Measurements from ENCODE around the gene TMPRSS3. TPM values are rescaled to one million over a fixed set of nuclear protein-coding genes. Genes with fewer than 3 reads are reported as not detected.
"Not testable (repeated sequence)": the region's sequence is repeated elsewhere in the genome, so short reads cannot be mapped to it uniquely, and the experiment has no call there.

TMPRSS3 gene
- total RNA-seq, 1 donor from 2014 or later = 10.5 TPM

GRCh38 chr21:42408718-42409117, 12.9 kb upstream of the TMPRSS3 start:
- DNase-seq (ENCODE audit: low spot score) = not testable (repeated sequence)

DNA sequence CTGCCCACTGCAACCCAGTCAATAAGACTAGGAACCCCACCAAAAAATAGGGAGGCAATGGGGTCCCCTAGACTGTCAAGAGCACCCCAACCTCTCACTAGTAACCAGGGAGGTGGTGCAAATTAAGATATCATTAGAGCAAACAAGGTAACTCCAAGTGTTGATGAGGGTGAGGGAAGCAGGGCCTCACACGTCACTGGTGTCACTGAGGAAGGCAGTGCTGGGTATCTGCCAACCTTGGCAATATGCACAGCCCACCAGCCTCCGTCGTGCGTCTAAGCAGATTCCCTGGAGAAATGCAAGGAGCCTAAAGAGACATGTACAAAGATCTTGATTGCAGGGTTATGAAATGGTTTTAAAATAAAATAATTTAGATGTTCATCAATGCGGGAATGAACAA, 11.6 kb upstream of the TMPRSS3 start:
- DNase-seq (ENCODE audit: low spot score) = no peak

GRCh38 chr21:42406866-42407265, 11.0 kb upstream of the TMPRSS3 start:
- no peak for DNase-seq (ENCODE audit: low spot score)

GRCh38 chr21:42406201-42406621, 10.4 kb upstream of the TMPRSS3 start:
- DNase-seq (ENCODE audit: low spot score) = no peak

DNA sequence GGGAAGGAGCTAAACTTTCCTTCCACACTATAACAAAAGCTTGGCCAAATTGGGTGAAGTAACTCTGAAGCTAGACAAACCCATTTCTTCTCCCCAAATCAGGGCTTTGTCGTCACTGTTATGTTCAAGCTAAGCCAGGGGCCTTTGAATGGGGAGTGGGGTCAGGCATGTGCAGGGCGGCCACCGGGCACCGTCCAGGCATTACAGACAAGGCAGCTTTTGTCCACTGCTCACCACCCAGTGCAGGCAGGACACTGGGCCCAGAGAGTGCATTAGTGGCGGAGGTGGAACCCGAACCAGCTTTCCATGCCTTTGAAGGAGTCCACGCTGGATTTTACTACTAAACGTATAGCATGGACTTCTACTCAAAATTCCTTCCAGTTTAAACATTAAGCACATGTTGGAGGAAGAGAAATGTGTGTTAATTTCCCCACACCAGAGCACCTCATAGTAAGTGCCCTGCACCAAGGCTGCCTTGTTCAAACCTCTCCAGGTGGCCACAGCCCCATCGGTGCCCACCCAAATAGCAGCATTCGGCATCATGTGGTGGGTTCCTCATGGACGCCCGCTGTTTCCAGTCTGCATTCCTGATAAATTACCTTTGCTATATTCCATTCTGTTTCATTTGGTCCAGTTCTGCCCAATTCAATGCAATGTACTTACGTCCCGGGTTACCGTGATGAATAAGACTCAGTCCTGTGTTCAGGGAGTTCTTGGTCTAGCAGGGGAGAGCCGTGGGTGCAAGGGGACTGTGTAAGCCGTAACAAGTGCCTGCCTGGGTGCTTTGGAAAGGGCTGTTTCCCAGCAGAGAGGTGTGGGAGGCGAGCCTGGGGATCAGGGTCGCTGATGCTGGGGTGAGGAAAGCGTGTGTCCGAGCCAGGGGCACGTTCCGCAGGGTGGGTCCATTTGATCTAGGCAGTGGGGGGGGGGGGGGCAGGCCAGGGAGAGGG, 9.5 kb upstream of the TMPRSS3 start:
- no peak for DNase-seq (ENCODE audit: low spot score)

DNA sequence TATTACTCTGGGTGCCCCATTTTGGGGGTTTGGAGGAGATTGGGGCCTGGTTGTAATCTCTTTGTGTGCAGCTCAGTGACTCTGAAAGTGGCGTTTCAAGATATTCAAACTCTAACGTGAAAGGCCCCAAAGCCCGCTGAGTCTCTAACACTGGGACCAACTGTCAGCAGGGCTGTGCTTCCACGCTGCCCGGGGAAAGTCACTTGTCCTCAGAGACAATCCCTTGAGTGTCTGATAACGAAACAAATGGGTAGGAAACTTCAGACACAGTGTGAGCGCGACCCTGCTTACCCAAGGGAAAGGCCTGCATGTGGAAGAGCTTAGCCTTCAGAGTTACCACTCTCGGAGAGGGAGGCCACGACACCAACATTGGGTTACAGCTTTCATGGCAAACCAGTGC, 8.7 kb upstream of the TMPRSS3 start:
- no peak for DNase-seq (ENCODE audit: low spot score)

GRCh38 chr21:42403611-42404231, 7.9 kb upstream of the TMPRSS3 start, which contains the start of gene UBASH3A:
Gene UBASH3A (plus strand): TSS chr21:42403902. CDS start chr21:42403946, 44 bp downstream.
- DNase-seq (ENCODE audit: low spot score) = no peak

- no peak for DNase-seq (ENCODE audit: low spot score)
Measured at GRCh38 chr21:42401820-42402251, 6.0 kb upstream of the TMPRSS3 start.

DNA sequence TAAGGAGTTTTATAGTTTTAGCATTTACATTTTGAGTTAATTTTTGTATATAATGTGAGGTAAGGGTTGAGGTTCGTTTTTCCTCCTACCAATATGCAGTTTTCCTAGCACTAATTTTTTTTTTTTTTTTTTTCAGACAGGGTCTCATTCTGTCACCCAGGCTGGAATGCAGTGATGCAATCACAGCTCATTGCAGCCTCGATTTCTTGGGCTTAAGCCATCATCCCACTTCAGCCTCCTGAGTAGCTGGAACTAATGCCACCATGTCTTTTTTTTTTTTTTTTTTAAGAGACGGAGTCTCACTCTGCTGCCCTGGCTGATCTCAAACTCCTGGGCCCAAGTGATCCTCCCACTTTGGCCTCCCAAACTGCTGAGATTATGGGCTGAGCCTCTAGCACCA, 5.3 kb upstream of the TMPRSS3 start:
- DNase-seq (ENCODE audit: low spot score) = no peak

GRCh38 chr21:42400525-42400924, 4.7 kb upstream of the TMPRSS3 start:
- no peak for DNase-seq (ENCODE audit: low spot score)

DNA sequence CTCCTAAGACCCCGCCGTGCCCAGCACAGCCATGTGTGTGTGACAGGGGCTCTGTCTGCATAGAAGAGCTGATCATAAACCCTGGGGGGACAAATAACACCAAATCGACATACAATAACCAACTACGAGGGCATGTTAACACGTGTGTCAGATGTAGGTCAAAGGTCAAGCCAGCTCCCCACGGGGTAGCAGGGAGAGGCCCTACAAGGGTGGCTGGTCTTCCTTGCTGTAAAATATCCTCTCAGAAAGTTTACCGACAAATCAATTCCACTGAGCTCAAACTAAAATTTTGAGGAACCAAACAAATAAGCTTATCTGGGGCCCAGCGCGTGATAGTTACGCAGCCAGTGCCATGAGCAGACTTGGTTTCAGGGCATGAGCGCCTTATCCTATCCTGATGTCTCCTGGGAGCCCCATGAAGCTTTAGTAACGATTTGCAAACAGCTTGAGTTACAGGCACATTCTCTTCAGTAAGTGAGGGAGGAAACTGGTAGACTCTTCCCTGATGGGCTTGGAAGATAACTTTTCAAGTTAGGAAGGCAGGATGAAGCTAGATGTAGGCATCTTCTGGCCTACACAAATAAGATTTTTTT, 2.7 kb upstream of the TMPRSS3 start:
- no peak for DNase-seq (ENCODE audit: low spot score)

DNA sequence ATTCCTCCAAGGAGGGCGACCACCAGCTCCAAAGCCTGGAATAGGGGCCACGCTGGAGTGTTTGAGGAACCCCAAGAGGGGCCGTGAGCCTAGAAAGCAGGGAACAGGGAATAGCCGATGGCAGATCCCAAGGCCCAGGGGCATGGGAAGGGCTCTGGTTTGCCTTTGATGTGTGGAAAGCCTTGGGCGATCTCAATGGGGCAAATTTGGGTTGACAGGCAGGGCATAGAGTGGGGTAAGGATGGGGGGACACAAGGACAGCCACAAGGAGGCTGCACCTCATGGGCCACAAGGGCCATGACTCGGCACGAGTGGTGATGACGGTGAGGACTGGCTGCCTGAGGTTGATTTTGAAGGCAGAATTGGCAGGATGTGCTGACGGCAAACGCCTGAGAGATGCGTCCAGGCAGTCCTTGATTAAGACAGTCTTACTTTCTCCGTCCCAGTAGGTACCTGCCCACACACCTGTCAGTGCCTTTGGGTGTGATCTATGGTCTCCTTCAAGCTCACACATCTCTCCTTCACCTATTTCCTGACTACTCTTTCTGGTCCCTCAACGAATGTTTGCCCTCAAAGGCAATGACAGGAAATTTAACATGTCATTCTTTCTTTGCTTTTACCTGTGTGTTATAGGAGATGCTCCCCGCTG, 2.0 kb upstream of the TMPRSS3 start:
- no peak for DNase-seq (ENCODE audit: low spot score)

DNA sequence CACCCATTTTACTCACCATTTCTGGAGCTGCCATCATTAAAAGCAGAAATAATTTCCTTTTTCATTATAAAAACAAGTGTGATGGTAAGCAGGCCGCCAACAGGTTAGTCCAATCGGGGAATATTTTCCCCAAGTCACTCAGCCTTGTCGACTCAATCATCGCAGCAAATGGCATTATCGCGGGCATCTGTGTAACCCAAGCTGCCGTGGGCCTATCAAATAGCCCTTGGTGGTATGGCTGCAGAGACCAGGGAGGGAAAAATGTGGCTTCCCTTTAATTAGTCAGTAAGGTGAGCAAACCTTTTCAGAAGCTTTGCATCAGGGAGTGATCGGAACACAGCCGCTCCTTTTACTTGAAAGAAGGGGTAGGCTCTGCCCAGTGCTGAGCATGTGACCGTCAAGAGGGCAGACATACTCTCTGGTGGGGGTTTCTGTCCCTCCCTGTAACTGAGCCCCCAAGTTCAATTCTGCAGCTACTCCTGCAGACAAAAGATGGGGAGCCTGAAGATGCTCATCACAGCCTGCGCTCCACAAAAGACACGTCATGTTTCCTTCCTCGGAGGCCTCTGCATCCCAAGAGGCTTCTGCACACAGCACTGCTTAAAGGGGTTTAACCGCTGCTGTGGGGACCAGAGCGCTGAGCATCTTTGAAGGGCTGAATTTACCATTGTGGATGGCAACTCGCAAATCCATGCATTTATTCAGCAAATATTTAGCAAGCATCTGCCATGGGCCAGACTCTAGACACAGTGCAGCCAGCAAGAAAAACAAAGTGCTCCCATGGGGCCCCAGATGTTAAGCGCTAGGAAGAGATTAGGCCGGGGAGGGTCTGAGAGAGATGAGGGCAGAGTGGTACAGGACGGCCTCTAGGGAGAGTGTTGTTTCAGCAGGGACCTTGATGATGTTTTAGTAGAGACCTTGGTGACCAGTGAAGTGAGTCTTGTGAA, 1.2 kb upstream of the TMPRSS3 start:
- no peak for DNase-seq (ENCODE audit: low spot score)

GRCh38 chr21:42395302-42395701, 550 bp downstream of the TMPRSS3 start:
- no peak for DNase-seq (ENCODE audit: low spot score)

DNA sequence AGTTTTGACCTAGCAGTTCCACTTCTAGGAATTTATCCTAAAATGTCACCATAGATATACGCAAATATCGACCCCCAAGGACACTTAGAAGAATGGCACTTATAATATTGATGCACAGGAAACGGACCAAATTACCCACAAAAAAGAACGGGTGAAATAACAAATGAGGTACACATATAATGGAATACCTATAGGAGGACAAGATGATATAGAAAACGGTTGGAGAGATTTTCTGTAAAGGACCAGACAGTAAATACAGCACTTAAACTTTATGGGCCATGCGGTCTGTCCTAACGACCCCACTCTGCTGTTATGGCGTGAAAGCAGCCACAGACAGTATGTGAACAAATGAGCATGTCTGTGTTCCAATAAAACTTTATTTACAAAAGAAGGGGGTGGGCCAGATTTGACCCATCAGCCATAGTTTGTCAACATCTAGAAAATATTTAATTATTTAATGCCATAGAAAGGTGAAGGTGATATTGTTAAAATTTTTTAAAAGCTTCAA, 2.4 kb downstream of the TMPRSS3 start:
- no peak for DNase-seq (ENCODE audit: low spot score)

DNA sequence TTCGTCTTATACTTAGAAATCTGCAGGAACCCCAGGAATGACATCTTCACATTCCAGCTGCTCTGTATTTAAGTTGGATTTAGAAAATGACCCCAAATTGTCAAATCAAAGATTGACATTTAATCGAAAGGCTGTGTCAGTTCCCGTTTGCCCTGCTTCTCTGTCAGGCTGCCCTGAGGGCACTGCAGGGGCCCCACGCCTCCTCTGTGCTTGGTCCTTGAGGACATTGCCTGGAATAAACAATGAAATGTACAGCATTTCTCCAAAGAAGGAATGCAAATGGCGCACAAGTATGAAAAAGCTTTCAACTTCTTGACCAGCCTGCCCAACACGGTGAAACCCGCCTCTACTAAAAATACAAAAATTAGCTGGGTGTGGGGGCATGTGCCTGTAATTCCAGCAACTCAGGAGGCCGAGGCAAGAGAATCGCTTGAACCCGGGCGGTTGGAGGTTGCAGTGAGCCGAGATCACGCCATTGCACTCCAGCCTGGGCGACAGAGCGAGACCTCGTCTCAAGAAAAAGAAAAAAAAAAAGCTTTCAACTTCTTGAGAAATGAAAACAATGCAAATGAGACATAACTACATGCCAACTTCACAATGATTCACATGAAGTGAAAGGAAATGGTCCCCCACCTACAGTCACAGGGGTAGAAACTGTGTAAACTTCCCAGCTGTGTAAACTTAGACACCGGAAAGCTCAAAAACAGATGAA, 3.0 kb downstream of the TMPRSS3 start:
- DNase-seq (ENCODE audit: low spot score) = no peak

GRCh38 chr21:42391297-42391696, 4.6 kb downstream of the TMPRSS3 start:
- DNase-seq (ENCODE audit: low spot score) = no peak

GRCh38 chr21:42390696-42391095, 5.2 kb downstream of the TMPRSS3 start:
- DNase-seq (ENCODE audit: low spot score) = no peak

GRCh38 chr21:42390193-42390592, 5.7 kb downstream of the TMPRSS3 start:
- no peak for DNase-seq (ENCODE audit: low spot score)

GRCh38 chr21:42389449-42389835, 6.4 kb downstream of the TMPRSS3 start:
- peak; percentile 46 for DNase-seq (ENCODE audit: low spot score)
